Upper lobe of left lung (tissue), 6 donors: Measurements from ENCODE around the gene GBE1. TPM values are rescaled to one million over a fixed set of nuclear protein-coding genes. Genes with fewer than 3 reads are reported as not detected.

ENCODE experiments used
- ATAC-seq, 2 donors: fragments of 200-7000 bp; cut with Tn5 transposase; one replicate each; pipeline ENCODE4 v1.9.1; 2022; ENCODE audit warnings: mild to moderate bottlenecking in 2 of 2, moderate library complexity in 2 of 2; ENCODE audit not compliant: low FRiP score in 2 of 2
- DNase-seq, 2 donors: peaks; one replicate each; pipeline ENCODE4 v3.0.0-alpha.2; 2019 to 2020
- H3K27ac ChIP-seq, 4 donors: fragments of 200-600 bp; sonication (generic); one replicate each; pipeline ENCODE4 v1.5.1; 2016 to 2019
- H3K27me3 ChIP-seq, 4 donors: fragments of 200-600 bp; sonication (generic); one replicate each; pipeline ENCODE4 v1.5.1; 2017 to 2019
- H3K36me3 ChIP-seq, 4 donors: fragments of 200-600 bp; sonication (generic); one replicate each; pipeline ENCODE4 v1.5.1; 2016 to 2019
- H3K4me1 ChIP-seq, 4 donors: fragments of 200-600 bp; sonication (generic); one replicate each; pipeline ENCODE4 v1.5.1; 2018 to 2019
- H3K4me3 ChIP-seq, 4 donors: fragments of 200-600 bp; sonication (generic); one replicate each; pipeline ENCODE4 v1.5.1; 2017 to 2019; ENCODE audit warnings: mild to moderate bottlenecking in 2 of 4, moderate library complexity in 1 of 4
- H3K9me3 ChIP-seq, 4 donors: fragments of 200-600 bp; sonication (generic); one replicate each; pipeline ENCODE4 v1.5.1; 2018 to 2019
- CTCF ChIP-seq, 6 experiments: fragments of 450-650 bp in 4 of 6; fragments of 200-600 bp in 2 of 6; sonication (generic) in 2 of 6; IDR thresholded peaks; one replicate each; pipeline ENCODE4 v1.5.1; 2016 to 2019; ENCODE audit warnings: antibody characterized with exemption in 6 of 6
- EP300 ChIP-seq, 4 donors: sonication (generic); formaldehyde crosslinking; IDR thresholded peaks; one replicate each; pipeline ENCODE4 v1.5.1; 2017; ENCODE audit warnings: antibody characterized with exemption in 4 of 4, control low read depth in 2 of 4
- POLR2A ChIP-seq, 4 donors: fragments of 450-650 bp; IDR thresholded peaks; one replicate each; pipeline ENCODE4 v1.5.1; 2016 to 2017; ENCODE audit warnings: antibody characterized with exemption in 4 of 4, mild to moderate bottlenecking in 2 of 4
- POLR2AphosphoS5 ChIP-seq, 2 donors: sonication (generic); formaldehyde crosslinking; IDR thresholded peaks; one replicate each; pipeline ENCODE4 v1.5.1; 2017; ENCODE audit warnings: antibody characterized with exemption in 2 of 2
- WGBS, 2 donors: methylation state at CpG; one replicate each; pipeline ENCODE4 v1.1.5; 2017 to 2018; 5-methylcytosine and 5-hydroxymethylcytosine counted together
- total RNA-seq, 6 donors: library from RNA; depleted of rRNA in 4 of 6; stranded (reverse); fragments of >200 nt in 4 of 6; gene quantifications; one replicate each; pipeline versions ENCODE4 v1.1.0 to v1.2.1, GENCODE V29; 2016 to 2021
- donor health status: DM: no; HTN: no; CAD: no; lungs with moderate emphysema.
- donor health status: DM: no; HTN: yes; CAD: no; lungs with severe emphysema.

Gene GBE1
- total RNA-seq, 6 donors from 2014 or later, result 19.9 to 40.9 (median 27.5) TPM

GRCh38 chr3:81743096-81744025, 18.1 kb downstream of the GBE1 start:
- Histone ChIP-seq H3K27me3 (no peaks in the 10 kb centered on the region), H3K9me3 (no peaks in the 10 kb centered on the region), H3K27ac (peak overlapping the region; percentile 65 to 76 (median 66)), H3K4me1 (peaks cover 10 to 31% (median 19%) of the 10 kb centered on the region in 4 donors), H3K4me3 (no peak overlapping the region), H3K36me3 (no peaks in the 10 kb centered on the region)
- ATAC-seq (peak; percentile 69 to 79), DNase-seq (no peak)
- WGBS, 2 donors, result 56 to 64% methylated on average over 5 of the region's 5 CpGs
- TF ChIP-seq CTCF (IDR thresholded peaks at IDR 0.05) (no peak), POLR2AphosphoS5 (IDR thresholded peaks at IDR 0.05) (peak in 1 of 2 donors; percentile 41), POLR2A (IDR thresholded peaks at IDR 0.05) (no peak), EP300 (IDR thresholded peaks at IDR 0.05) (peak in 1 of 4 donors; percentile 41)

DNA sequence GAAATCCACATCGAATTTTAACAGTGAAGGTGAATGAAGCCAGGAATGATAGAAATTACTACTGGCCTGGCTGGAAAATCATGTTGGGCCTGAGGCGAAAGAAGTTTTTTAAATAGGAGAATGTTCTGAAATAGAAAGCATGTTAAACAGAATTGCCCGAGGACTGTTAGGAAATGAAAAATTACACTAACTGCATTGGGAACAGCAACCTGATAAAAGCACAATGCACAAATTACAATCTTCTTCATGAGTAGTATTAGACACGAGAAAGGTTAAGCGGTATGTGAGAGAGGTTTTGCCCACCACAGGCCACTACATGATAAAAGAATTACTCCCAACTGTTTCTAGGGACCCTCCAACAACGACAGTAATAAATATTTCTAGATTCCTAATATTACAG, 18.9 kb downstream of the GBE1 start:
- 79 to 88% methylated on average over 6 of the region's 6 CpGs for WGBS, 2 donors
- no peak for TF ChIP-seq POLR2AphosphoS5 (IDR thresholded peaks at IDR 0.05)
- TF ChIP-seq POLR2A (IDR thresholded peaks at IDR 0.05), result no peak
- Histone ChIP-seq H3K27ac (peak overlapping the region in 3 of 4 donors; percentile 17 to 76 (median 66)), H3K27me3 (no peaks in the 10 kb centered on the region), H3K36me3 (no peaks in the 10 kb centered on the region), H3K4me3 (no peak overlapping the region), H3K4me1 (peaks cover 10 to 31% (median 19%) of the 10 kb centered on the region in 4 donors), H3K9me3 (no peaks in the 10 kb centered on the region)
- ATAC-seq, result no peak
- no peak for DNase-seq

DNA sequence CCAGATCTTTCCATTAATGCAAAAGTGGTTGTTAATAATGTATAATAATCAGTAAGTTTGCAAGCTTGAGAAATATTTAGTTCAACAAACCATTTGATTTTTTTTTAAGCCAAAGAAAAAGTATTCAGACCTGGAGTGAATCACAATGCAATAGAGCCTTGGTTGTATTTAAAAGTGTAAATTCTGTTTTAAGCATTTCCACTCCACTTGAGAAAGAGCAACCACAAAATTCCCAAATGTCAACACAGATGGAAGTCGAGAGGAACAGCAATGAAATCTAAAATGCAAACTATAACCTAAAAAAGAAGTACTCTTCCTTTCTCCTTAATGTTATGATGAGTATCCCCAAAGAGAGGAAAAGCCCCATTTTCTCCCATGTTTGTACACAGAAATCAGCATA, 20.2 kb downstream of the GBE1 start:
- 48 to 54% methylated on average over 1 of the region's 1 CpG for WGBS, 2 donors
- H3K4me1 ChIP-seq, result peaks cover 12 to 31% (median 19%) of the 10 kb centered on the region in 4 donors
- H3K4me3 ChIP-seq, result no peak overlapping the region
- no peaks in the 10 kb centered on the region for H3K27me3 ChIP-seq
- no peak overlapping the region for H3K27ac ChIP-seq
- TF ChIP-seq EP300 (IDR thresholded peaks at IDR 0.05) (no peak), POLR2AphosphoS5 (IDR thresholded peaks at IDR 0.05) (no peak), CTCF (IDR thresholded peaks at IDR 0.05) (no peak), POLR2A (IDR thresholded peaks at IDR 0.05) (no peak)
- H3K36me3 ChIP-seq, result no peaks in the 10 kb centered on the region
- ATAC-seq, result no peak
- DNase-seq, result no peak
- no peaks in the 10 kb centered on the region for H3K9me3 ChIP-seq

DNA sequence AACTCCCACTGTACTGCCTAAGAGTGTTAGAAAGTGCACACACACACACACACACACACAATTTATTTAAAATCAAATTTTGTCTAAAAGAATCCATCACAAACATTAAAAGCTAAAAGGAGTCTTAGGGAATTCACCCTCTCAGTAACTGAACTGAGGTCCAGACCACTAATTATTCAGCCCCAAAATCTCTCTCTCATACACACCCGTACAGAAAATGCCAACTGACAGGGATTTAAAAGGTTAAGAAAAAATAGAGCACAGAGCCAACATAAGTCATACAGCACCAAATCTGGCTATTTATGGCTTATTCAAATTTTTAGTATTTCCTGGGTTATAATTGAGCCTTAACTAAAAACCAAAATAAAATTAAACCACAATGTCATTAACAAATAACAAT, 20.7 kb downstream of the GBE1 start:
- ATAC-seq (no peak), DNase-seq (no peak)
- no peaks in the 10 kb centered on the region for H3K36me3 ChIP-seq
- H3K27me3 ChIP-seq, result no peaks in the 10 kb centered on the region
- no peak for TF ChIP-seq POLR2A (IDR thresholded peaks at IDR 0.05)
- no peak for TF ChIP-seq POLR2AphosphoS5 (IDR thresholded peaks at IDR 0.05)
- no peak for TF ChIP-seq EP300 (IDR thresholded peaks at IDR 0.05)
- no peak for TF ChIP-seq CTCF (IDR thresholded peaks at IDR 0.05)
- H3K27ac ChIP-seq, result no peak overlapping the region
- H3K4me1 ChIP-seq, result peaks cover 12 to 31% (median 19%) of the 10 kb centered on the region in 4 donors
- H3K4me3 ChIP-seq, result no peak overlapping the region
- WGBS, 2 donors, result 83 to 91% methylated on average over 1 of the region's 1 CpG
- H3K9me3 ChIP-seq, result no peaks in the 10 kb centered on the region

- no peak overlapping the region for H3K4me3 ChIP-seq
- no peaks in the 10 kb centered on the region for H3K27me3 ChIP-seq
- no peak overlapping the region for H3K27ac ChIP-seq
- no peak for TF ChIP-seq CTCF (IDR thresholded peaks at IDR 0.05)
- no peak for TF ChIP-seq POLR2A (IDR thresholded peaks at IDR 0.05)
- TF ChIP-seq POLR2AphosphoS5 (IDR thresholded peaks at IDR 0.05), result no peak
- TF ChIP-seq EP300 (IDR thresholded peaks at IDR 0.05), result no peak
- no peaks in the 10 kb centered on the region for H3K9me3 ChIP-seq
- ATAC-seq (no peak), DNase-seq (no peak)
- H3K4me1 ChIP-seq, result peaks cover 0 to 2% (median 0%) of the 10 kb centered on the region in 4 donors
- no peaks in the 10 kb centered on the region for H3K36me3 ChIP-seq
- 95% methylated on average over 5 of the region's 5 CpGs for WGBS, 2 donors
Measured at GRCh38 chr3:81735334-81735733, 26.1 kb downstream of the GBE1 start.
